Skeletal muscle cell (primary cell): Measurements from ENCODE around the gene KCNIP4.
"Not testable (repeated sequence)": the region's sequence is repeated elsewhere in the genome, so short reads cannot be mapped to it uniquely, and the experiment has no call there.

ENCODE experiments used
- DNase-seq: peaks from one replicate; pipeline ENCODE4 v3.0.0-alpha.2; 2010; ENCODE audit warnings: low read depth
- H3K4me3 ChIP-seq: 2 replicates; pipeline ENCODE4 v1.5.1; 2011; ENCODE audit warnings: low read depth, mild to moderate bottlenecking, control low read depth, low read length, moderate library complexity

The KCNIP4 gene

DNA sequence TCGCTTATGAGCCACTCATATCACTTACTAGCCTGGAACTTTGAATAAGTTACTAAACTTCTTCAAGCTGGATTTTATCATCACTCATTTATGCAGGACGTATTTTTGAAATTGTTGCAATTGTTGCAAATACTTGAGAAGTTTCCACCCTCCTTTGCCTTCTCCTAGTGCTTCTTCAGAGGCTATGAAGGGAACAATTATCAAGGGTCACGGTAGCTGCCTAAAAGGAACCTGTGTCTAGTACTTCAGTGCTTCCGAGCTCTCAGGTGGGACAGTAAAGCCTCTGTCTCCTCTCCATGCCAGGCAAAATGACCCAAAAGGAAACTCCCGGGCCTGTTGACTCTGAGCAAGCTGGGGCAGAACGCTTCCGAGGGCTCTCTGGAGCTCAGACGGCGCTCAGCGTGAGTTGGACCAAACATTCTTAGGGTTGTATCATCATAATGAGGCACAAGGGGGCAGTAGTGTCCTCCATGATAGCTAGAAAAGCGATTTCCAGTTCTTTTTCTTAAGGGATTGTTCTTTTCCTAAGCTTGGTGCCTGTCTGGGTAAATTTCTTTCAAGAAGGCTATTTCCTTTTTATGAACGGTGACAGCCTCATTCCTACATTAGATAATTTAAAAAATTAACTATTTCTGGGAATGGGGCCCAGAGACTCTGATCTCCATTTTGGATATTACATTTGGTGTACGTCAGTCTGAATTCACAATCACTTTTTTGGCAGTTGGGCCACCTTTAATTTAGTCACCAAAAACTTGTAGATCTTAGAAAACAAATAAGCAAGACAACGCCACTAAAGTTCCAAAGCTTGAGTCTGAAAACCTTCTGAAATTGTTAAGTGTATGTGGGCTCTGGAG is 1175.2 kb downstream of the KCNIP4 start:
- H3K4me3 ChIP-seq = no peak overlapping the region
- peak; percentile 17 for DNase-seq

DNA sequence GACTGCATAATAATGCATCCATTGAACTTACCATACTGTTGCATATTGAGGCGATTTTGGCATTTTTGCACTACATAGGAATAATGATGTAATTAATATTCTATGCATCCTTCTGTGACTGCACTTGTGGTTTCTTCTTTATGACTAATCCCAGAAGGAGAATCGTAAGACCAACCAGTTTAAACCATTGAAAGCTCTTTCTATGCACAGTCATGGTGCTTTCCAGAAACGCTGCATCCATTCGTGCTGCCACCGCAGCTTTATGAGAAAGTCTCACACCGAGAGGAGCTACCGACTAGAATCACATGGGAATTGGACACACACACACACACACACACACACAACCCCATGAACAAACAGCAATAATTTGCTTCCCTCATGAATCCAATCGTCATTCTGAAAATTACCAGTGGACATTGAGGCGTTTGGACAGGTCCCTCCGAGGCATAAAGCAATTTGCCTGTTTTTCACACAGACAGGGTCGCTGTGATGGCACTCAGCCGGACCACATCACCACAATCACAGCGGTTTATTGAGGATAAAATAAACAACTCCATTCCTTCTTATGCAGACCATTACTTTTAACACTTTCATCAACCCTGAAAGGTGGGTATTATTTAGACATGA is 1184.1 kb downstream of the KCNIP4 start:
- no peak for DNase-seq
- H3K4me3 ChIP-seq = no peak overlapping the region

DNA sequence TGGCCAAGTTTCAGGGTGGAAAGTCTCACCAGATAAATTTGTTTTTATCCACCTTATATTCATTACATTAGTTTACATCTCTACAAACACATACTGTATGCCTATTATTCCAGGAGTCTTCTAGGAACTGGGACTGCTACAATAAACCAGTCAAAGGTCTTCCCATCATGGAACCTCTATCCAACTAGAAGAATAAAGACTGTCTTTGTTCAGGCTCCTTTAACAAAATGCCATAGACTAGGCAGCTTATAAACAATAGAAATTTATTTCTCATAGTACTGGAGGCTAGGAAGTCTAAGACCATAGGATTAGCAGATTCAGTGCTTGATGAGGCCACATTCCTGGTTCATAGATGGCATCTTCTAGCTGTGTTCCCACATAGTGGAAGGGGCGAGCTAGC is 1186.7 kb downstream of the KCNIP4 start:
- no peak overlapping the region for H3K4me3 ChIP-seq
- DNase-seq = no peak

DNA sequence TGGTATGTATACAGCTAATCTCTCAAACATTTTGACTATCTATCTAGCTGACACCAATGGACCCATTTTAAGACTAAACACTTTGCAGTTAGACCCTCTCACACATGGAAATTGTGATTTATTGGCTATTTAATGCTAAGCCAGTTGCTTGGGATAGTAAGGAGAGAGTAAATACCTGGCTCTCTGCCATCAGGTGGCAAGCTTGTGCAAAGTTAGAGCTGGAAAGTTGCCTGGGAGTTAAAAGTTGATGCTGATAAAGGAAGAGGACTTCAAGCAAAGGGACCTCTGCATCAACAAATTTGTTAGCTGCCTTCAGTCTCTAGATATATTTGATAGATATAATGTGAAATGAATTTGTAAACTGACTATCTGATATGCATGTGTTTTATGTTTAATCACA is 1187.2 kb downstream of the KCNIP4 start:
- no peak overlapping the region for H3K4me3 ChIP-seq
- DNase-seq = no peak

DNA sequence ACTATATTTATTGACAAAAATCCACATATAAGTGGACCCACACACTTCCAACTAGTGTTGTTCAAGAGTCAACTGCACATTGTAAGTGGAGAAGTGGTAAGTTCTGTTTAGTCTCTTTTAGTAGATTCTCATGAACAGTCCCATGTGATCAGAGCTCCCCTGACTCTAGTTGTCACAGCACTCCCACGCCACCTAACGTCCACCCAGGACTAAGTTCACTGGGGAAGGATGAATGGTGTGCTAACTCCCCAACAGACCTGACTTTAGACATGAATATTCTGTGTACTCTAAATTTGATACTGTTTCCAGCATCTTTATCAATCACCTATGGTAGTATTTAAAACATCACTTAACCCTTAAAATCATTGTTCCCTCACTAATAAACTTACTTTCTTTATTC is 1188.5 kb downstream of the KCNIP4 start:
- H3K4me3 ChIP-seq = no peak overlapping the region
- no peak for DNase-seq

DNA sequence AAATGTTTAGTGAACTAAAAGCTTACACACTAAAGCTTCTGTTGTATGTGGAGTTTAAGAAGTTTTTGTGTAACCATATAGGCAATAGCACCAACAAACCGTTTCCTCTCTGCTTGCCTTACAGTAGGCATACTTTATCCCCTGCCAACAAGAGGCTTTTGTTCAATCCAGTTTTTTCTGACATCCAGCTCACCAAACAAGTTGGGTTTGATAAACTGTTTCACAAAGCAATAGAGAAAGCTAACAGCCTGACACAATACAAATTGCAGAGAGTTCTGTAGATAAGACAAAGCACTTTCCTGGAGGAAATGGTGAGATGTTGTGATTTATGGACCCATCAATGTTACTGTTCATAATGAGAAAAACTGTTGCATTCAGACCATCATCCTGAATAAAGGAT is 1194.5 kb downstream of the KCNIP4 start:
- H3K4me3 ChIP-seq = no peak overlapping the region
- DNase-seq = no peak

DNA sequence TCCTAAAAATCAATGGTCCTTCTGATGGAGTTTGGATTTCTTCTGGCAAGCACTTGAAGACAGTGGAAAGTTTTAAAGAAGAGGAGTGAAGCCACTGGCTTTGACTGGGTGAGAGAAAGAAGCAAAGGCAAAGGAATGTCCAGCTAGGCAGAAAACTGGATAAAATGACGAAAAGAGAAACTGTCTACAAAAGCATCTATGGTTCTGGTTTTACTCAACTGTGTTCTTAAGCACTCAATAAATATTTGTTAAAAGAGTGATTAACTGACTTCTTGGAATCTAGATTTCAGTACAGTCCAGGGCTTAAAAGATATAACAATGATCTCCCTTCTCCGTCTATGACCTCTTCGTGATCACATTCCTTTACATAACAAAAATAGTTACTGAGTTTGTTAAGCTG is 1195.9 kb downstream of the KCNIP4 start:
- H3K4me3 ChIP-seq = no peak overlapping the region

DNA sequence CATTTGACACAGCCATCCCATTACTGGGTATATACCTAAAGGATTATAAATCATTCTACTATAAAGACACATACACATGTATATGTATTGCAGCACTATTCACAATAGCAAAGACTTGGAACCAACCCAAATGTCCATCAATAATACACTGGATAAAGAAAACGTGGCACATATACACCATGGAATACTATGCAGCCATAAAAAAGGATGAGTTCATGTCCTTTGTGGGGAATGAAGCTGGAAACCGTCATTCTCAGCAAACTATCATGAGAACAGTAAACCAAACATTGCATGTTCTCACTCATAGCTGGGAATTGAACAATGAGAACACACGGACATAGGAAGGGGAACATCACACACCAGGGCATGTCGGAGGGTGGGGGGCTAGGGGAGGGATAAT is 1202.6 kb downstream of the KCNIP4 start:
- H3K4me3 ChIP-seq, DNase-seq: not testable (repeated sequence)

More for the DNA sequence above, 1195.9 kb downstream of the KCNIP4 start:
- no peak for DNase-seq

DNA sequence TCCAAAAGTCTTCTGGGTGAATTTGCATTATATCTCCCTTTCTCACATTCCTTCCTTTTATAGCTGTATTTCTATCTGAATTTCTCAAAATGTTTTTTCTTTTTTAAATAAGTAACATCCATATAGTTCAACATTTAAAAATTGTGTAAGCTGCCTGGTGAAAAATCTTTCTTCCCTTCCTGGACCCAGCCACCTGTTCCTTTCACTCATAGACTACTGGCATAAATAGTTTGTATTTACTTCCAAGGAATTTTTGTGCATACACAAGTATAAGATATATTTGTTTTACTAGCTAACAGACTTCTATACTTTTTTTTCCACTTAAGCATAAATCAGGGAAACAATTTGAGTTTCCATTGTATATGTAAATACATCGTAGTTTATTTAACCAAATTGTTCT is 1212.6 kb downstream of the KCNIP4 start:
- DNase-seq = no peak
- H3K4me3 ChIP-seq = no peak overlapping the region

DNA sequence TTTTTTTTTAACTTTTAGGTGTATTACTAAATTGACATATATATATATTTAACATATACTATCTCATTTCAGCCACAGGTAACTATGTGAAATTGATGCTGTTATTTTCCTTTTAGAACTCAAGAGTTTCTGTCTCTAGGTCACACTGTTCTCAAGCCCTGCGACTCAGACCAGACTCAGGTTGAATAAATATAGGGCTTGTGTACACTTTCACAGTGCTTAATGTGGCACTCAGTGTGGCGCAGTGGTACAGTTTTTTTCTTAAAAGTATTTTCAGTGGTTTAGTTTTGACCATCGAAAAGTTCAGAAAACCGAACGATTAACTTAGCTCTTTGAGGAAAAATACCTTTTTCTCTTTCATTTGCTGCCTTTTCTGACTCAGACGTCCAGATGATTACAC is 1223.7 kb downstream of the KCNIP4 start:
- DNase-seq = no peak
- H3K4me3 ChIP-seq = no peak overlapping the region

DNA sequence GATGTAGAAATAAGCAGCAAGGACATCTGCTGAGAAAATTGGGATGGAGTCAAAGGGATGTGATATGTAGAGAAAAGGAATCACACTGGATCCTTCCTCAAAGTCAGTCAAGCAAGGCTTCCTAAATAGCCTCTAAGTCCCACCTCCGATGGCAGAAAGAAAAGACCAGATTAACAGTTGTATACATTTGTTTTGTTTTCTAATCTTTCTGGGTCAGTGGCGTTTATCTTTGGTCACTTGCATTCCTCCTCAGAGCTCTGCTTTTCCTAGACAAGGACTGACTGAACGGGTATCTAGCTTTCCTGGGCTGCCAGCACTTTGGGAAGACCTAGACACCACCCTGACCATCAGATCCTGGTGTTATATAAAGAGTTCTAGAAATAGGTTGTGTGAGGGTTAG is 1225.1 kb downstream of the KCNIP4 start:
- no peak for DNase-seq

DNA sequence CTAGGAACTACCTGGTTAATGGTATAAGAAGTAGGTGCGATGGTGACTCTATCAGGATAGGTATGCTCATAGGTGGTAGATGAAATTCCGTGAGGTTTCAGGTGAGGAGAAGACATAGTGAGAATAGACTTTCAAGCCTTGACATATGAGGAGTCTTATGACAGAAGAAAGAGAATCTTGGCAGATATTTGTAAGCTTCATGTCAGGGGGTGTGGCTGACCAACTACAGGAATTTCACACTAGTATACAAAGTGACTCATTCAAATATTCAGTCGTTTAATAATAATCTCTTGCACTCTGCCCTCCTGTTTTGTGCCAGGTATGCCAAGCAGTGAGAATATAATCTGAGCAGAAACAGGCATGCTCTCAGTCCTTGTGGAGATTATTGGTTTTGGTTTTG is 1225.6 kb downstream of the KCNIP4 start:
- no peak overlapping the region for H3K4me3 ChIP-seq
- DNase-seq = no peak

More for the DNA sequence above, 1225.1 kb downstream of the KCNIP4 start:
- H3K4me3 ChIP-seq = no peak overlapping the region

DNA sequence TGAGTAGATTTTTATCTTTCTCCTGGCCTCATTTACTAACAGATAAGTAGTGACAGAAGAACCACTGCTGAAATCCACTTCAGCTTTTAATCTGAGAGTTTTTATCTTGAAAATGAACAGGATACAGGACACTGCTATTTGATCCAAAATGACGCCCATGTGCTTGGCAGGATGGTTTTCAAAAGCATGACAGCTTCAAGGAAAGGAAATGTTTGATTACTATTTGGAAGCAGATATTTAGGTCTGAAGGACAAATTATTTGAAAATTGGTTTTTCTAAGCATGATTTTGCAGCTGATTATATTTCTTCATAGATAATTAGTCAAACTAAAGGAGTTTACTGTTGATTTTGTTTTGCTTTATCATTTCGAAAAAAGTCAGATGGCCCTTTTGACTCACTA is 1237.2 kb downstream of the KCNIP4 start:
- H3K4me3 ChIP-seq = no peak overlapping the region
- DNase-seq = no peak

DNA sequence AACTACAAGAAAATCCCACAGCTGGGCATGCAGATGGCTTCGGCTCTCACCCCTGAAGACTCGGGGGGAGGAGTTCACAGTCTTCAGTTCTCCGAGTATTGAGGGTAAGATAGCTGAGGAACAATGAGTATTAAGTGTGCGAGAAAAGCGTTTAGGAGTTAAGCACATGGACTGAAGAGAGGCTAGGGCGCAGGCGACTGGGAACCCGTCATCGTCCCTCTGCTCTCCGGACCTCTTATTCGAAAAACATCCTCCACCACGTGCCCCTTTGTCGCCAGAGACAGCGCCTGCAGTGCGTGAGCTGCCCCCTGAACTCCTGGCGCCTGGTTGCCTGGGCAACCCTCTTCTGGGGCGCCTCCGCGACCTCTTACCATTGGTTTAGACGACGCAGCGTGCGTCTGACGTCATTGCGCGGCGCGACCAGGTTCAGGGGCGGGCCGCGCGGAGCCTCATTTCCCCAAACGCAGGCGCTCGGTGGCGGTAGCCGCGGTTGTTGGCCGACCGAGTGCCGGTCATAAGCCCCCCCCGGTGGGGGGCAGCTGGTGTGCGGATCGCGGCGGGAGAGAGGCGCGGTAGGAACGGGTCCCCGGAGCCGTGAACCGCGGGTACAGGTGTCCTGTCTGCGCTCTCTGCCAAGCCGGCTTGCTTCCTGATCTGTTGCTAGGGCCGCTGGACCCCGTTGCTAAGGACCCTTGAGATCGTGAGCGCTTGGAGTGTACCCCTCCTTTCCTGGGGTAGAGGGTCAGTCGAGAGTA is 1248.4 kb downstream of the KCNIP4 start, which contains the start of gene PACRGL:
Gene PACRGL, plus strand, starts transcription at position 452 of the 755 bp plus-strand sequence. CDS start 4,024 bp downstream, outside the sequence.
- peak within 1 kb of the TSS; percentile 84 for H3K4me3 ChIP-seq
- DNase-seq = peak; percentile 79

DNA sequence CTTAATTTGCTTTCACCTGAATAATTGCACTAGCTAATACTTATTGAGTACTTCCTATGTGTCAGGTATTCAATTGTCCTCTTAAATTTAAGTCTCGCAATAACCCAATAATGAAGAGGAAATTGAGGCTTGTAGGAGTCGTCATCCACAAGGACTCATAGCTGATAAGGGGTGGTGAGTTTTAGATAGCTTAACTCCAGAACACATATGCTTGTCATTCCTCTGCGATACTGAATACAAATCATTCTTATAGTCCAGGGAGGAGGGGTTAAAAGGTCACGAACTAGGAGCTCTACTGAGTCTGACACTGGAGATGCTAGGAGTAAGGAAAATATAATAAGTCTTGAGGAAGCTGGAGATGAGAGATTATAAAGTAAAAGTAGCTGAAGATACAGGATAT is 1249.8 kb downstream of the KCNIP4 start:
- H3K4me3 ChIP-seq = no peak overlapping the region
- no peak for DNase-seq

DNA sequence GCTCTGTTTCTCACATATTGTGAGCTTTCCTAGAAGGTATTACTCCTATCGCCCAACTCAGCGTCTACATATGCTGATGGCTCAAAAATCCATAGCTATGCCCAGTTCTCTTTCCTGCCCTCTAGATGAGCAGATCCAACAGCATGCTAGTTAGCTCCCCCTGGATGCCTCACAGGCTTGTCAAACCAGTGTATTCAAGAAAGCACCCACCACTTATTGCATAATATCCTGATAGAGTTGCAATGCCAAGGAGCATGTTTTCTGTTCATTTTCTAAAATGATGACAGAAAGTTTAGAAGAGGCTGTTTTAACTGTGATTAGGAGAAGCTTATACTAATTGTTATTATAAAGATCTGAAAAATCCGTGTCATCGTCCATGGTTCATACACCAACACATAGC is 1250.2 kb downstream of the KCNIP4 start:
- H3K4me3 ChIP-seq = no peak overlapping the region
- DNase-seq = peak; percentile 45

DNA sequence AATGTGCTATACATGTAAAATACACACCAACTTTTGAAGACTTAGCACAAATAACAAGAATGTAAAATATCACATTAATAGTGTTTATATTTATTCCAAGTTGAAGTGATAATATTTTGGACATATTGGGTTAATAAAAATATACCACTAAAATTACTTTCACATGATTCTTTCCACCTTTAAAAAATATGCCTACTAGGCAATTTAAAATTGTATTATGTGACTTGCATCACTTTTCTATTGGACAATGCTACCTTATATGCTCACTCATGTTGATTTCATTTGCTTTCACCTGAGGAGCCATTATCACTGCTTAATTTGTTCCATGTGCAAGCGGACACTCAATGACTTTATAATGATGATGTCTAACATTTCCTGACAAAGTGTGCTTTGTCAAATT is 1251.8 kb downstream of the KCNIP4 start:
- DNase-seq = no peak
- no peak overlapping the region for H3K4me3 ChIP-seq

DNA sequence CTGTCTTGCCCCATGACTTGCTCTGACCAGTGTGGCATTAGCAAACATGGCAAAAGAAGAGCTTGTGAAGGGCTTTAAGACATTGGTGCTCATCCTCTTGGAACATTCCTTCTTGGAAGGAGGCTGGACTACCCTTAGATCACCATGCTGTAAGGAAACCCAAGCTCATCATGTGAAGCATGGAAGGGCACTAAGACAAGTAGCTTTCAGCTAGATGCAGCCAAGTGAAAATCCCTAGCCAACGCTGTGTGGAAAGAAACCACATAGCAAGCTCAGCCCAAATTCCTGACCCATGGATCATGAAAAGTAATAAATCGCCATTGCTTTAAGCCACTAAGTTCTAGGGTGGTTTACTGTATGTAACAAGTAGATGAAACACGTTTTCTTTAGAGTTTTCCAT is 1260.7 kb downstream of the KCNIP4 start:
- peak; percentile 78 for DNase-seq

DNA sequence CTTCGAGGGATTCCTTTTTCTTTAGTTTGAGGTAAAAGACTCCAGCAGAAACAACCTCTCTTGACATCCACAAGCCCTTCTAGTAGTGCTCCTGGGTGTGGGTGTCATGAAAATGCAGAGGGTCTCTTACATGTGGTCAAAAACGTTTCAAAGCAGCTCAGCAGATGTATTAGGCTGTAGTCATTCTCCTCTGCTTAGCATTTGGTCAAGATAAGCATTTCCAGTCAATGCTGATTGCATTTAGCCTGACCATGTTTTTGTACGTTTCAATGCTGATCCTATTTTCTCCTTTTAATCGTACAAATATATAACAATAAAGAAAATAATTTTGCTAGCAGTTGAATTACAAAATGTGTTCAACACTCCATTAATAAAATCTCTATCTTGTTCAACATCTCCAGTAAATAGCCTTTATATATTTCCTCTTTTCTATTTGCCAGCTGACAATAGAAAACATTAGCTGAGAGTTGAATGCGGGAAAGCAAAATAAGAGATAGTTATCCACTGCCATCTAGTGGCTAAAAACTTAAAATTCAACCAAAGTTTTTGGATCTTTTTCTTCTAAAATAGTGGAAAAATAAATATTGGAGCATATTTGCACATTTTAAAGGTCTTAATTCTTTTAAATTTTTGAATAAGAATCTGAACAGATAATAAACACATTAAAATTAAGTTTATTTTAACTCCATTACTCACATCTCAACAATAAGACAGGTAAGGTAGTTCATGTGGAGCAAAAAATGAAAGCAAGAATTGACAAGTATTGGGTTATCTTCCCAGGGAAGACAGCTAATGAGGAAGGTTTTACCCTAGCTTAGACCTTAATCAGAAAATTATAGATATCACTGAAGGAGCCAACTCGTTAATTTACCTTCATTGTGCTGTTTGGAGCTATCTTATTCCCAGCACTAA is 1263.5 kb downstream of the KCNIP4 start:
- no peak overlapping the region for H3K4me3 ChIP-seq
- no peak for DNase-seq

More for the DNA sequence above, 1260.7 kb downstream of the KCNIP4 start:
- no peak overlapping the region for H3K4me3 ChIP-seq
